H1 (cell line): Measurements from ENCODE around the gene TLR2. TPM values are rescaled to one million over a fixed set of nuclear protein-coding genes. Genes with fewer than 3 reads are reported as not detected.

Experiments
- CTCF ChIA-PET: fragments of 300-600 bp; sonication (Branson Sonifier 250); formaldehyde crosslinking; loops from one replicate; lab custom pipeline; 2021; ENCODE audit not compliant: partially characterized antibody; lab: Charles Lee
- POLR2A ChIA-PET: fragments of 300-600 bp; sonication (Branson Sonifier 250); formaldehyde crosslinking; loops from one replicate; lab custom pipeline; 2021; ENCODE audit warnings: inconsistent platforms; ENCODE audit not compliant: partially characterized antibody; lab: Charles Lee
- DNase-seq, 2 experiments: peaks; one replicate each; pipeline versions ENCODE4 v3.0.0 to v3.0.0-alpha.2; 2010 to 2022; ENCODE audit warnings: low spot score in 2 of 2, low read depth in 1 of 2, mixed read lengths in 1 of 2
- FAIRE-seq: peaks from 2 replicates; lab custom pipeline; 2011; peaks lifted over from hg19 to GRCh38; lab: Jason Lieb, UNC
- H2AFZ ChIP-seq: 2 replicates; pipeline ENCODE4 v1.8.1; 2012; ENCODE audit warnings: low read length, inconsistent platforms
- H2AK5ac ChIP-seq: 2 replicates; pipeline ENCODE4 v1.6.1; 2013; ENCODE audit warnings: low read depth, low read length
- H2BK120ac ChIP-seq: replicated peaks from 2 replicates; pipeline ENCODE3; 2013; ENCODE audit warnings: low read depth, low read length, inconsistent platforms
- H2BK12ac ChIP-seq: 2 replicates; pipeline ENCODE4 v1.6.1; 2013; ENCODE audit warnings: low read depth, low read length
- H2BK15ac ChIP-seq: 2 replicates; pipeline ENCODE4 v1.6.1; 2013; ENCODE audit warnings: low read length
- H2BK20ac ChIP-seq: 2 replicates; pipeline ENCODE4 v1.6.1; 2013; ENCODE audit warnings: low read length
- H2BK5ac ChIP-seq: 2 replicates; pipeline ENCODE4 v1.6.1; 2013; ENCODE audit warnings: low read depth, low read length
- H3K14ac ChIP-seq: 2 replicates; pipeline ENCODE4 v1.6.1; 2013; ENCODE audit warnings: inconsistent platforms; ENCODE audit not compliant: insufficient read length
- H3K18ac ChIP-seq: 2 replicates; pipeline ENCODE4 v1.6.1; 2013; ENCODE audit warnings: low read length; ENCODE audit errors: extremely low read depth
- H3K23ac ChIP-seq: 2 replicates; pipeline ENCODE4 v1.6.1; 2013; ENCODE audit warnings: inconsistent platforms; ENCODE audit not compliant: insufficient read length
- H3K23me2 ChIP-seq: 2 replicates; pipeline ENCODE4 v1.6.1; 2013; ENCODE audit warnings: low read depth, low read length
- H3K27ac ChIP-seq: 2 replicates; pipeline ENCODE4 v1.6.1; 2011; ENCODE audit warnings: low read depth, low read length, inconsistent platforms
- H3K27me3 ChIP-seq, 4 experiments: replicated peaks in 1 of 4; 1 replicate in 1 of 4; 2 replicates in 3 of 4; pipeline versions ENCODE4 v1.6.1 to v1.8.1; 2011 to 2013; ENCODE audit warnings: low read length in 3 of 4, mild to moderate bottlenecking in 3 of 4, inconsistent platforms in 2 of 4, mixed read lengths in 2 of 4, moderate library complexity in 1 of 4; ENCODE audit not compliant: control insufficient read depth in 3 of 4, insufficient read depth in 3 of 4; ENCODE audit errors: extremely low read depth in 1 of 4
- H3K36me3 ChIP-seq, 4 experiments: 2 replicates each; pipeline versions ENCODE4 v1.6.1 to v1.8.1; 2011 to 2013; ENCODE audit warnings: mild to moderate bottlenecking in 4 of 4, low read length in 3 of 4, moderate library complexity in 2 of 4, control low read depth in 1 of 4, inconsistent platforms in 1 of 4; ENCODE audit not compliant: insufficient read depth in 4 of 4, control insufficient read depth in 2 of 4
- H3K4ac ChIP-seq: replicated peaks from 2 replicates; pipeline ENCODE3; 2013; ENCODE audit warnings: low read length, low read depth, mixed read lengths, inconsistent platforms; ENCODE audit not compliant: insufficient read length
- H3K4me1 ChIP-seq, 4 experiments: replicated peaks in 1 of 4; 1 replicate in 1 of 4; 2 replicates in 3 of 4; pipeline versions ENCODE4 v1.6.1 to v1.8.1; 2011 to 2013; ENCODE audit warnings: low read length in 3 of 4, inconsistent platforms in 2 of 4, mixed read lengths in 1 of 4; ENCODE audit not compliant: insufficient read depth in 4 of 4, control insufficient read depth in 3 of 4
- H3K4me2 ChIP-seq, 2 experiments: 2 replicates each; pipeline versions ENCODE4 v1.6.1 to v1.8.1; 2011 to 2013; ENCODE audit warnings: low read depth in 2 of 2, low read length in 2 of 2, control low read depth in 1 of 2, inconsistent platforms in 1 of 2, mild to moderate bottlenecking in 1 of 2; ENCODE audit not compliant: insufficient read depth in 1 of 2
- H3K4me3 ChIP-seq, 4 experiments: fragments of 200-600, 300-600 bp in 1 of 4; sonication (generic), shearing (Covaris generic), sonication (Bioruptor Twin) in 1 of 4; 2 replicates each; pipeline versions ENCODE4 v1.5.1 to v1.8.1; 2011 to 2016; ENCODE audit warnings: low read length in 4 of 4, low read depth in 3 of 4, control low read depth in 2 of 4, inconsistent platforms in 2 of 4, mild to moderate bottlenecking in 2 of 4, mixed read lengths in 1 of 4, moderate library complexity in 1 of 4; ENCODE audit not compliant: insufficient read depth in 2 of 4; ENCODE audit errors: extremely low read depth in 1 of 4
- H3K56ac ChIP-seq: replicated peaks from 2 replicates; pipeline ENCODE3; 2013; ENCODE audit warnings: low read depth, mild to moderate bottlenecking, mixed read lengths, low read length, inconsistent platforms; ENCODE audit not compliant: insufficient read length
- H3K79me1 ChIP-seq: 2 replicates; pipeline ENCODE4 v1.6.1; 2013; ENCODE audit warnings: low read depth, low read length, control low read depth
- H3K79me2 ChIP-seq, 2 experiments: 2 replicates each; pipeline versions ENCODE4 v1.6.1 to v1.8.1; 2012 to 2013; ENCODE audit warnings: low read length in 2 of 2, mild to moderate bottlenecking in 2 of 2, inconsistent platforms in 1 of 2; ENCODE audit not compliant: insufficient read depth in 2 of 2, control insufficient read depth in 1 of 2
- H3K9ac ChIP-seq, 4 experiments: replicated peaks in 1 of 4; 1 replicate in 1 of 4; 2 replicates in 3 of 4; pipeline versions ENCODE4 v1.6.1 to v1.8.1; 2011 to 2013; ENCODE audit warnings: low read depth in 3 of 4, low read length in 3 of 4, control low read depth in 2 of 4, mild to moderate bottlenecking in 2 of 4, moderate library complexity in 2 of 4, inconsistent platforms in 1 of 4; ENCODE audit errors: extremely low read depth in 1 of 4
- H3K9me3 ChIP-seq, 2 experiments: 2 replicates each; pipeline versions ENCODE4 v1.6.1 to v1.8.1; 2012 to 2013; ENCODE audit warnings: mild to moderate bottlenecking in 2 of 2, moderate library complexity in 2 of 2, control low read depth in 1 of 2, inconsistent platforms in 1 of 2, low read depth in 1 of 2, low read length in 1 of 2, mixed read lengths in 1 of 2; ENCODE audit not compliant: insufficient read depth in 2 of 2
- H4K20me1 ChIP-seq, 2 experiments: replicated peaks in 1 of 2; 2 replicates each; pipeline versions ENCODE3 to v1.8.1; 2011 to 2013; ENCODE audit warnings: inconsistent platforms in 2 of 2, low read length in 2 of 2, mild to moderate bottlenecking in 1 of 2; ENCODE audit not compliant: insufficient read depth in 2 of 2, control insufficient read depth in 1 of 2
- H4K5ac ChIP-seq: 2 replicates; pipeline ENCODE4 v1.6.1; 2013; ENCODE audit warnings: low read length, low read depth, mixed read lengths, inconsistent platforms; ENCODE audit not compliant: insufficient read length
- H4K8ac ChIP-seq: 2 replicates; pipeline ENCODE4 v1.8.0; 2013; ENCODE audit warnings: mild to moderate bottlenecking, moderate library complexity, low read length, inconsistent platforms; ENCODE audit not compliant: insufficient read depth; ENCODE audit errors: extremely low read depth
- H4K91ac ChIP-seq: replicated peaks from 2 replicates; pipeline ENCODE3; 2013; ENCODE audit warnings: low read length, mixed read lengths, inconsistent platforms; ENCODE audit not compliant: insufficient read length
- RBBP5 ChIP-seq: IDR thresholded peaks from 2 replicates; pipeline ENCODE4 v1.7.1; 2012; ENCODE audit warnings: low read depth, mild to moderate bottlenecking, inconsistent platforms, low read length, moderate library complexity, borderline replicate concordance
- SIRT6 ChIP-seq: IDR thresholded peaks from one replicate; pipeline ENCODE4 v1.7.1; 2012; ENCODE audit warnings: low read length, inconsistent platforms
- WGBS, 2 experiments: shearing (Covaris generic) in 1 of 2; methylation state at CpG; one replicate each; pipeline versions ENCODE4 v1.1.6 to v1.1.7; 2013 to 2015; ENCODE audit warnings: low lambda C conversion rate in 2 of 2, mixed read lengths in 2 of 2, inconsistent platforms in 1 of 2, low coverage in 1 of 2, missing lambda C conversion rate in 1 of 2; ENCODE audit not compliant: insufficient replicate concordance in 2 of 2, insufficient coverage in 1 of 2, insufficient read length in 1 of 2; ENCODE audit errors: extremely low coverage in 1 of 2, missing lambda C conversion rate in 1 of 2; 5-methylcytosine and 5-hydroxymethylcytosine counted together
- polyA plus RNA-seq, 7 experiments: library from polyadenylated mRNA; depleted of rRNA in 3 of 7; stranded (reverse) in 5 of 7; unstranded in 2 of 7; fragments of >200 nt in 5 of 7; fragments of 200-250 nt in 2 of 7; gene quantifications; 1 replicate in 5 of 7; 2 replicates in 1 of 7; 4 replicates in 1 of 7; pipeline versions ENCODE4 v1.2.1 to v1.2.3, GENCODE V29; 2011 to 2013; ENCODE audit warnings: missing spikeins in 2 of 7, mixed read lengths in 2 of 7
- total RNA-seq: library from RNA; stranded (reverse); fragmentation: NEBNext Ultra II Directional; extraction: Animal tissue kit (Norgen Biotek cat#: 25700); gene quantifications from 2 replicates; pipeline ENCODE4 v1.2.1, GENCODE V29; 2021

The TLR2 gene
- total and polyA plus RNA-seq, 2 of the 8 experiments (the other 6 are each of a cell fraction or from before 2014, with no cell fraction given), result 1.3 TPM

GRCh38 chr4:153676486-153676885, 7.6 kb upstream of the TLR2 start:
- Histone ChIP-seq H3K27me3 (peaks cover 0 to 2% (median under 1%) of the 10 kb centered on the region in 4 experiments; a peak in 1 of 7 replicates), H3K14ac (no peak overlapping the region), H3K79me2 (no peaks in the 10 kb centered on the region), H3K27ac (no peak overlapping the region), H4K8ac (no peak overlapping the region), H4K91ac (no peak overlapping the region), H2BK5ac (no peak overlapping the region), H3K4me1 (no peaks in the 10 kb centered on the region), H3K4me2 (no peak overlapping the region), H4K20me1 (no peaks in the 10 kb centered on the region), H3K9me3 (no peaks in the 10 kb centered on the region; a peak in 1 of 4 replicates), H3K36me3 (no peaks in the 10 kb centered on the region), H2BK20ac (no peak overlapping the region), H3K79me1 (no peaks in the 10 kb centered on the region), H2BK15ac (no peak overlapping the region), H3K23ac (no peak overlapping the region), H2AFZ (no peak overlapping the region), H2BK12ac (no peak overlapping the region), H3K4ac (no peak overlapping the region), H3K56ac (no peak overlapping the region), H3K9ac (no peak overlapping the region), H4K5ac (no peak overlapping the region), H3K18ac (no peak overlapping the region), H3K23me2 (no peaks in the 10 kb centered on the region), H2AK5ac (no peak overlapping the region), H3K4me3 (no peak overlapping the region), H2BK120ac (no peak overlapping the region)
- POLR2A ChIA-PET, result no interaction called here
- FAIRE-seq, result no peak
- CTCF ChIA-PET, result interaction anchor here (2.4 kb wide), 1 partner anchor 27 kb away, joined by 8 read pairs; no protein-coding TSS in a partner anchor
- no peak for DNase-seq
- 87% methylated on average over 5 of the region's 5 CpGs; no CpG with 5 or more reads in 1 of the 2 experiments for WGBS, 2 experiments
- TF ChIP-seq RBBP5, result no peak
- TF ChIP-seq SIRT6, result no peak
